Hippocampal formation (tissue), 2 donors: ENCODE data around the gene TSPAN16.
"Not testable (repeated sequence)": the region's sequence is repeated elsewhere in the genome, so short reads cannot be mapped to it uniquely, and the experiment has no call there.

Source experiments
- DNase-seq, 2 donors: peaks; one replicate each; lab custom pipeline; 2025; lab: John Stamatoyannopoulos, UW

The TSPAN16 gene

DNA sequence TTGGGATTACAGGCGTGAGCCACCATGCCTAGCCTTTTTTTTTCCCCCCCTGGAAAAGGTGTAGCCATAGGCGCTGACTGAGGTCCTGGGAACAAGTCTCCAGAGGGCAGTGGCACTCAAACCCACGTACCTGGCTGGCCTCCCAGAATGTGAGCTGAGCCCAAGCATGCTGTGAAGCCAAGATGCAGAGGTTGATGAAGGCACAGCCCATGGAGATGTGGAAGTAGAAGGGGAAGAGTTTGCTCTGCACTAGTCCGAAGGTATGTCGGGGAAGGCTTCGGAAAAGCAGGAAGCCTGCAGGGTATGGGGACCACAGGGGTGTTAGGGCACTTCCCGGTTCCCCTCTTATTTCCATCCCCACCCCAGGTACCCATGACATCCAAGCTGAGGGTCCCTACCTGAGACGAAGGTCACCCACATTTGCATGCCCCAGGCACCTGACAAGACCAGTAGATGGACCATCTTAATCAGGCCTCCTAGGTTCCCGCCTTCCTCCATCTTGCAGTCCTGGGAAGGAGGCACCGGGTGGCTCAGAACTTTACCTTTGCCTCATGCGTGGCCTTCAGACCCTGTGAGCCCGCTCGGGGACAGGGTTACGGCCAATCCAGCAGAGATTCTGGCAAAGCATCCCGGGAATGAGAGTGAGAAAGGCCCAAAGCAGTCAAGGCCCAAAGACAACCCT lies 49.3 kb downstream of the TSPAN16 start:
- no peak for DNase-seq

DNA sequence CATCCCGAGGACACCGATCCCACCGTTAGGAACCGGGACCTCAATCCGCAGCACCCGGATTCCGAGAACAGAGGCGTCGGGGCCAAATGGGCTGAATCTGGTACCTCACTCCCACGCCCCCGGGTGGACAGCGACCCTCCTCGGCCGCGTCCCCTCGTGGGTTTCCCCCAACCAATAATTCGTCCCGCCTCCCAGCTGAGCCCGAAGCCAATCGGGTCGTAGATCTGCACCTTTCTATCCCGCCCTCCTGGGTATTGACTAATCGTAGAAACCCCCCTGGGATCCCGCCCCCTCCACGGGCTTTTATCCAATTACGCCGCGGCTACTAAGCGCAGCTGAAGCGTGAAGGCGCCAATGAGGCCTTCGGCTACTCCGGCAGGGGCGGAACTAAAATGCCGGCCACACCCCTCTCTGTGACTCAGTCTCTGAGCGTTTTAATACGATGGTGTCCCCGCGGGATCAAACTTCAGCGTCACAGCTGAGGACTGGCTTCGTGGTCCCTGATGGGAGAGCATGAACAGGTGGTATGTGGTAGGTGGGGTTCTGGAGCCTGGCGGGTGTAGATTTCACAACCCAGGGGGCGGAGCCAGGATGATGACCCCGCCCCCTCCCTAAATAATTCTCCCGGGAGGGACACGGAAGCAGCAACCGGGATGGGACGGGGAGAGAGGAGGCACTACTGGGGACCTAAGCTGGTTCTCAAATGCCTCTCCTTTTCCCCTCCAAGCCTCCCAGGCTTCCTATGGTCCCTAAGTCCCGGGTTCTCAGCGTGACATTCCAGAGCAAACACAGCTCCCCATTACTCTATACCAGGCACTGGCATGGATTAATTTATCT lies 50.4 kb downstream of the TSPAN16 start, which contains the start of the genes CCDC159 and TMEM205:
Gene CCDC159, plus strand, starts transcription at position 416 of the 837 bp plus-strand sequence. Its CDS starts 88 bp downstream, at position 504.
Gene TMEM205, minus strand, starts transcription at position 165 of the 837 bp plus-strand sequence. CDS start 649 bp downstream, outside the sequence.
- DNase-seq, result peak; percentile 98 to 99

DNA sequence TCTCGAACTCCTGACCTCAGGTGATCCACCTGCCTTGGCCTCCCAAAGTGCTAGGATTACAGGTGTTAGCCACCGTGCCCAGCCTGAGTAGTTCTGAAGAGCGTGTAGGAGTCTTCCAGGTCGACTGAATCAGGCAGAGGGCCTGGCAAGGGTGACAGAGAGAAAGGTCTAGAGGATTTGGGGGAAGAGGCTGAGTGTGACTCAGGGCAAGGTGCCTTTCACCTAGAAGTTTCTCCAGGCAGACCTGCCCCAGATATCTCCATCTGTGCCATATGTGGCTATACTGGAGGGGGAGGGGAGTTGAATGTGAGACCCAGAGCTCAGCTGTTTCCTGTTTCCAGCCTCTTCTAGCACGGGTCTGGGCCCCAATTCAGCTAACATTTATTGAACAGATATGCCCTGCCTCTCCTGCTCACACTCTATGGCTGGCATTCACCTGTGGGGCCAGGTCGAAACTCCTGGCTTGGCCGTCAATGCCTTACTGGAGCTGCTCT lies 51.6 kb downstream of the TSPAN16 start:
- no peak for DNase-seq

DNA sequence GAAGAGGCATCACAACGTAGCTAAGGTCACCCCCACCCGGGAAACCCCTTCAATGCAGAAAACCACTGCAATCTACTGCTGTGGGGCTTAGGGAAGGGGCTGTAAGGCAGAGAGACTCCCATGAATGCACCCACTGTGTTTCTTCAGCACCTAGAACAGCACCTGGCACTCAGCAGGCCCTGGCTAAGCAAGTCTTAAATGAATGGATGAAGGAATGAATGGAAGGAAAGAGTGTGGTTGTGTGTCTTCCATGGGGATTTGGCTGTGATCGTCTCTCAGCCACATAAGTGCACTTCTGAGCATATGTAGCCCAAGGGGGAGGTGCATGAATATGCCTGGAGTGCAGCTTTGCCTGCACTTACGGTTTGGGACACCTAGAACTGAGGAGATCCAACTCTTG lies 53.2 kb downstream of the TSPAN16 start:
- no peak for DNase-seq

DNA sequence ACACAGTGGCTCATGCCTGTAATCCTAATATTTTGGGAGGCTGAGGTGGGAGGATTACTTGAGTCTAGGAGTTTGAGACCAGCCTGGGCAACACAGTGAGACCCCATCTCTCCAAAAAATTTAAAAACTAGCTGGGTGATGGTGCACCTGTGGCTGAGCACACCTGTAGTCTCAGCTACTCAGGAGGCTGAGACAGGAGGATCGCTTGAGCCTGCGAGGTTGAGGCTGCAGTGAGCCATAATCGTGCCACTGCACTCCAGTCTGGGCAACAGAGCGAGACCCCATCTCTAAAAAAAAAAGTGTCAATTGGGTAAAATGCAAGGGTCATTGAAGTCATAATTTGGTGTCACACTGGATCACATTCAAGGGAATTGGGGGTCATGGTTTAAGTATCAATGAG lies 58.1 kb downstream of the TSPAN16 start:
- DNase-seq, result not testable (repeated sequence)

DNA sequence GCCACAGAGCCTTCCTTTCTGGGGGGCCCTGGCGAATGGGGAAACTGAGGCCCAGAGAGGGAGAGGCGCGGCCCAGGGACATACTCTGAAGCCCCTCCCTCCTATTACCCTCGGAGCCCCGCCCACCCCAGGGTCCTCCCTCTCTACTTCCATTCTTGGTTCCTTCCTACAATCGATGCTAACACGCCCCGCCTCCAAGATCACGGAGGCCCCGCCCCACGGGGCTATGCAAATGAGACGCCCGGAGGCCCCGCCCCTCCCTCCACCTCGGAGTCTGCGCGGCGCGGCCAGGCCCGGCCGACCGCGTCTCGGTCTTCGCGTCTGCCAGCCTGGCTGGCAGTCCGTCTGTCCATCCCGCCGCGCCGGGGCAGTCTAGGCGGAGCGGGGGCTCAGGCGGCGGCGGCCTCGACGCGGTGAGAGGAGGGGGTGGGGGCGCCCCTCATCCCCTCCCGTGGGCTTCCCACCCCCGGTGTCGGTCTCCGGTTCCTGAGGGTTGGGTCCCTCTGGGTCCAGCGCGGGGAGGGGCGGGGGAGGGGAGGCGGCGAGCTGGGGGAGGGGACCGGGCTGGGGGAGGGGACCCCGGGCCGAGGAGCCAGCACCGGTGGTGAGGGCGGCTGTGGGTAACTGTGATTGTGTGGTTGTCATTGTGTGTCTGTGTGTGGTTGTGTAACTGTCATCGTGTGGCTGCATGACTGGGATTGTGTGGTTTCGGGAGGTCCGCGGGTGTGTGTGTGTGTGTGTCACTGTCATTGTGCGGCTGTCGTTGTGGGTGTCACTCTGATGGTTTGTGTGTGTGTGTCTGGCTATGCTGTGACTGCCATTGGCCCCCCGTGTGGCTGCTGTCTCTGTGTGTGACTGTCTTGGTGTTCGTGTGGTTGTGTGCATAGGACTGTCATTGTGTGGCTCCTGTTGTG lies 59.5 kb downstream of the TSPAN16 start, which contains the start of gene PLPPR2:
Gene PLPPR2, plus strand, starts transcription at position 273 of the 914 bp plus-strand sequence. CDS start 2,242 bp downstream, outside the sequence.
- DNase-seq, result peak; percentile 70 to 72

DNA sequence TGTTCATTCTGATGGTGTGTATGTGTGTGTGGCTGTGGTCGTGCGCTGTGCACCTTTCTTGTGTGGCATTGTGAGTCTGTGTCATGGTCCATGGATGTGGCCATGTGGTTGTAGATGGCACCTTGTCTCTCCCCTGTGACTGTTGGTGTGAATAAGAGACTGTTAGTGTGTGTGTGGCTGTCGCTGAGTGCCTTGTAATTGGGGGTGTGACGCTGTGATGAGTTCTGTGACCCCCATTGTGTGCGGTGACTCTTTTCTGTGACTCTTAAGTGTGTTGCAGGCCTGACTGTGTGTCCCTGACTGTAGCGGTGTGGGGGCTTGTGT lies 60.1 kb downstream of the TSPAN16 start:
- DNase-seq, result no peak

DNA sequence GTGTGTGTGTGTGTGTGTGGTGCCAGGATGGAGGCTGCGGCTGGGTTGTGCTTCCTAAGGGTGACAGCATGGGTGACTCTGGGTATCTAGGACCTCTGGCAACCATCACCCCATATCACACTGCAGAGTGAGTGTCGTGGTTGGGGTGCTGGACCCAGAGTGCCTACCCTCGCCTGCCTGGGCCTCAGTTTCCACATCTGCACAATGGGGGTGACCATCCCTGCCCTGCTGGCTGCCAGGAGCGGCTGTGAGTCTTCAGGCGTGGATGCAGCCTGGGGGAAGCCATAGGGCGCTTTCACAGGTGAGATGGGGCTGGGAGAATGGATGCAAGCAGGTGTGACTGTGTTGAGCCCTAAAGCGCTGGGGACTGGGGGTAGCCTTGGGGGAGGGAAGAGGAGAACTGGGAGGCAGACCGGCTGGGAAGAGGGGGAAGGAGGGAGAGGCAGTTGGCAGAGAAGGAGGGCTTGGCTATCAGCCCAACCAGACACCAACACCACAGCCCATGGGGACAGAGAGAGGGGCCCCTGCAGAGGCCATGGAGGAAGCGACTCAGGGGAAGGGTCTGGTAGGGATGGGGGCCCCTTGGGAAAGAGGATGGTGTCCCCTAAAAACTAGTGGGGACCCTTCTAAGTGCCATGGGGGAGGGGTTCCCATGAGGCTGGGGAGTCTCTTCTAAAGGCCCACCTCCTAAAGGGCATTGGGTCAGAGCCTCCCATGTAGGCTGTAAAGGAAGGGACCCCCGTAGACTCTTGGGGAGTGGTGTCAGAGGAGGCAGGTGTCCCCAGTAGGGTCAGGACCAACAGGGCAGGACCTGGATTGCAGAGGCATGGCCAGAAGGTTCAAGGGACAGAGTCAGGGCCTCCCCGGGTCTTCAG lies 61.0 kb downstream of the TSPAN16 start:
- DNase-seq, result no peak

DNA sequence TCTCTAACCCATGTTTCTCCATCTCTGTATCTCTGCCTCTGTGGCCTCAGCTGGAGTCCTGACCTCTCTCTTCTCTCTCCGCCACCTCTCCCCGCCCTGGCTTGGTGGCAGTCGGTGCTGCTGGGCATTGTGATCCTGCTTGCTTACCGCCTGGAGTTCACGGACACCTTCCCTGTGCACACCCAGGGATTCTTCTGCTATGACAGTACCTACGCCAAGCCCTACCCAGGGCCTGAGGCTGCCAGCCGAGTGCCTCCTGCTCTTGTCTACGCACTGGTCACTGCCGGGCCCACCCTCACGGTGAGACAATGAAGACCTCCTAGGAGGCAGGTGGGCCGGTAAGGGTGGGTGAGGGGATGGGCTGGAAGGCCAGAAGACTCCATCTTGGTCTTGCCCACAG lies 63.5 kb downstream of the TSPAN16 start:
- no peak for DNase-seq

DNA sequence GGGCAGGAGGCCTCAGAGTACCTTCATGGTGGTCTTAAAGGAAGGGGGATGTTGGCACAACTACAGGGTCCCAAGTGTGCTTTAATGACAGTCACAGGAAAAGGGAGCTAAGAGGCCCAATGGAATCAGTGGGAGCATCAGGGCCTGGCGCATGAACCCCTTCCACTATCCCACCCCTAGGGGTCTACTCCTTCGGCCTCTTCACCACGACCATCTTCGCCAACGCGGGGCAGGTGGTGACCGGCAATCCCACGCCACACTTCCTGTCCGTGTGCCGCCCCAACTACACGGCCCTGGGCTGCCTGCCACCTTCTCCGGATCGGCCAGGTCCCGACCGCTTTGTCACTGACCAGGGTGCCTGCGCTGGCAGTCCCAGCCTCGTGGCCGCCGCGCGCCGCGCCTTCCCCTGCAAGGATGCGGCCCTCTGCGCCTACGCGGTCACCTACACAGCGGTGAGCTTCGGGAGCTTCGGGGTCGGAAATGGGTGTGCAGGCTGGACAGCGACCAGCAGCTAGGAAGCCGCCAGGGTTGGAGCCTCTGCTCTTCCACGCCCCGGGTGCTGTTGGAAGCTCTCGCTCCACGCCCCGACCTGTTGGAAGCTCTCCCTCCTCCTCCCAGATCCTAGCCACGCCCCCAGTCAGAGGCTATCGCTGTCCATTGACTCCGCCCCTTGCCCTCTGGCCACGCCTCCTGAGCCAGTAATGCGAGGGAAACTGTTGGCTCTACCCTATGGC lies 65.2 kb downstream of the TSPAN16 start:
- no peak for DNase-seq

DNA sequence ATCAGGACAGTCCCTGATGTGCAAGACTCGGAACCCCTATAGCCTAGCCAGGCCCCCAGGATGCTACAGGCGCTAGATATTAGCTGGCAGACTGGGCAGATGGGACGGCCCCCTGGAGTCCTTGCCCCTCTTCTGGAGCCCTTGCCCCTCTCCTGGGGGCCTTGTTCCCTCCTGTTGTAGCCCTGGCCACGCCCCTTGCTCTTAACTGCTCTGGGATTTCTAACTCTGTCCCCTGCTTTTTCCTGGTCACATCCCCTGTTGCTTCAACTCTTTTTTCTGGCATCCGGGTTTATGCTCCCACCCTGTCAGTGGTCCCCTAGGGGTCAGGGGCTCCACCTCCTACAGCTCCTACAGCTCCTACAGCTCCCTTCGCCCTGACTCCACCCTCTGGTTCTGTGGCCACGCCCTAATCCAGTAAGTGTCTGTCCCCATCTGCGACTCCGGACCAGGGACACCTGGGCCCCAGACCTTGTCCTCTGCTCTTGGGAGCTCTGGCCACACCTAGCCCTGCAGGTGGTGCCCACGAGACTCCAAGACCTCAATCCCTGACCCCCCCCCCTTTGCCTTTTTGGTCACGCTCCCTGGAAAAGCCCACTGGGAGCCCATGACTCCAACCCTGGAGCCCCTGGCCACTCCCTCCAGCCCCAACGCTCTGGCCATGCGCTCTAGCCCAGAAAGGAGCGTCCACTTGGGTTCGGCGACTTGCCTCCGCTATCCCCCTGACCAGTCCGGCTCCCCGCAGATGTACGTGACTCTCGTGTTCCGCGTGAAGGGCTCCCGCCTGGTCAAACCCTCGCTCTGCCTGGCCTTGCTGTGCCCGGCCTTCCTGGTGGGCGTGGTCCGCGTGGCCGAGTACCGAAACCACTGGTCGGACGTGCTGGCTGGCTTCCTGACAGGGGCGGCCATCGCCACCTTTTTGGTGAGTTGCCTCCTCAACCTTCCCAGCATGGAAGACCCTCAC lies 66.1 kb downstream of the TSPAN16 start:
- no peak for DNase-seq

DNA sequence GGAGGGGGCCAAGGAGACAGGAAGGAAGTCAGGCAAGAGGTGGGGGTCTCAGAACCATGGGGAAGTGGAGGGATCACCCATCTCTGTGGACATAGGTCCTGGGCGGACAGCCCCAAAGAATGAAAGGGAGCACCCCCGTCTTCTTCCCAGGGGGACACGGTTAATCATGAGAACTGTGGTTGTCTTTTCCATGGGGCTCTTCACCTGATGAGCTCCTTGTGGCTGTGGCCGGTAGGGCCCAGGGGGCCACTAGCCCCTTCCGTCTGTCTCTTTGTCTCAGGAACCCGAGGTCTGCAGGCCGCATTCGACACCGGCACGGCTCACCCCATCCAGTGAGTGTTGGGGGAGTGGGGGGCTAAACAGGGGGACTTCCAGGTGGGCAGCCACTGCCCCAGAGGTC lies 67.9 kb downstream of the TSPAN16 start:
- no peak for DNase-seq

DNA sequence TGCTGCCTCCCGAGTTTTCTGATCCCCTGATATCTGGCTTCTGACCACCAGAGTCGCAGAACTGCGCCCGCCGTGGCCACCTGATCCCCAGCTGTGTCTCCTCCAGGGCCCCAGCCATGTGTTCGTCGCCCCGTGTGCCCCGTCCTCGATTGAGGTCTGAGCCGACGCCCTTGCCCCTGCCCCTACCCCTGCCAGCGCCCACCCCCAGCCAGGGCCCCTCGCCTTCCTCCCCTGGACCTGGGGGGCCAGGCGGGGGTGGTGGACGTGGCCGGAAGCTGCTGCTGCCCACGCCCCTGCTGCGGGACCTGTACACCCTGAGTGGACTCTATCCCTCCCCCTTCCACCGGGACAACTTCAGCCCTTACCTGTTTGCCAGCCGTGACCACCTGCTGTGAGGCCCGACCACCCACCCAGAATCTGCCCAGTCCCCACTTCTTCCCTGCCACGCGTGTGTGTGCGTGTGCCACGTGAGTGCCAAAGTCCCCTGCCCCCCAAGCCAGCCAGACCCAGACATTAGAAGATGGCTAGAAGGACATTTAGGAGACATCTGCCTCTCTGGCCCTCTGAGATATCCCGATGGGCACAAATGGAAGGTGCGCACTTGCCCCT lies 68.4 kb downstream of the TSPAN16 start:
- DNase-seq, result no peak

DNA sequence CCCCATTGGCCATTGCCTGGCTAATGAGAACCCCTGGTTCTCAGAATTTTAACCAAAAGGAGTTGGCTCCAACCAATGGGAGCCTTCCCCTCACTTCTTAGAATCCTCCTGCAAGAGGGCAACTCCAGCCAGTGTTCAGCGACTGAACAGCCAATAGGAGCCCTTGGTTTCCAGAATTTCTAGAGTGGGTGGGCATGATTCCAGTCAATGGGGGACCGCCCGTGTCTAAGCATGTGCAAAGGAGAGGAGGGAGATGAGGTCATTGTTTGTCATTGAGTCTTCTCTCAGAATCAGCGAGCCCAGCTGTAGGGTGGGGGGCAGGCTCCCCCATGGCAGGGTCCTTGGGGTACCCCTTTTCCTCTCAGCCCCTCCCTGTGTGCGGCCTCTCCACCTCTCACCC lies 69.0 kb downstream of the TSPAN16 start:
- DNase-seq, result no peak
